Measurements from ENCODE around the gene COMMD2.

GRCh38 chr3:149705416-149705815, 46.9 kb downstream of the COMMD2 start:
- TF ChIP-seq, protein P1, sequence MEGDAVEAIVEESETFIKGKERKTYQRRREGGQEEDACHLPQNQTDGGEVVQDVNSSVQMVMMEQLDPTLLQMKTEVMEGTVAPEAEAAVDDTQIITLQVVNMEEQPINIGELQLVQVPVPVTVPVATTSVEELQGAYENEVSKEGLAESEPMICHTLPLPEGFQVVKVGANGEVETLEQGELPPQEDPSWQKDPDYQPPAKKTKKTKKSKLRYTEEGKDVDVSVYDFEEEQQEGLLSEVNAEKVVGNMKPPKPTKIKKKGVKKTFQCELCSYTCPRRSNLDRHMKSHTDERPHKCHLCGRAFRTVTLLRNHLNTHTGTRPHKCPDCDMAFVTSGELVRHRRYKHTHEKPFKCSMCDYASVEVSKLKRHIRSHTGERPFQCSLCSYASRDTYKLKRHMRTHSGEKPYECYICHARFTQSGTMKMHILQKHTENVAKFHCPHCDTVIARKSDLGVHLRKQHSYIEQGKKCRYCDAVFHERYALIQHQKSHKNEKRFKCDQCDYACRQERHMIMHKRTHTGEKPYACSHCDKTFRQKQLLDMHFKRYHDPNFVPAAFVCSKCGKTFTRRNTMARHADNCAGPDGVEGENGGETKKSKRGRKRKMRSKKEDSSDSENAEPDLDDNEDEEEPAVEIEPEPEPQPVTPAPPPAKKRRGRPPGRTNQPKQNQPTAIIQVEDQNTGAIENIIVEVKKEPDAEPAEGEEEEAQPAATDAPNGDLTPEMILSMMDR (IDR thresholded peaks at IDR 0.05), result no peak
- no peak for TF ChIP-seq POLR2AphosphoS5 (IDR thresholded peaks at IDR 0.05)
